GM21515 (cell line): Measurements from ENCODE around the gene SNRNP200.

Experiments used
- ATAC-seq: cut with Tn5 transposase; IDR thresholded peaks from one replicate; pipeline ENCODE4 v1.9.1; 2021; ENCODE audit not compliant: unreplicated experiment

The SNRNP200 gene

GRCh38 chr2:96253006-96253405 is 52.3 kb downstream of the SNRNP200 start:
- ATAC-seq: no peak

GRCh38 chr2:96252526-96252925 is 52.8 kb downstream of the SNRNP200 start:
- no peak for ATAC-seq

GRCh38 chr2:96251721-96252292 is 53.5 kb downstream of the SNRNP200 start:
- no peak for ATAC-seq

- no peak for ATAC-seq
Measured at GRCh38 chr2:96250188-96250587, 55.2 kb downstream of the SNRNP200 start.

GRCh38 chr2:96249654-96250053 is 55.7 kb downstream of the SNRNP200 start:
- no peak for ATAC-seq

GRCh38 chr2:96248624-96249023 is 56.7 kb downstream of the SNRNP200 start:
- ATAC-seq: no peak

- no peak for ATAC-seq
Measured at GRCh38 chr2:96247896-96248295, 57.5 kb downstream of the SNRNP200 start.

GRCh38 chr2:96247009-96247408 is 58.3 kb downstream of the SNRNP200 start:
- ATAC-seq: no peak

- no peak for ATAC-seq
Measured at GRCh38 chr2:96245609-96246390, 59.5 kb downstream of the SNRNP200 start.

GRCh38 chr2:96243843-96244242 is 61.5 kb downstream of the SNRNP200 start:
- no peak for ATAC-seq

- peak; percentile 70 for ATAC-seq
Measured at GRCh38 chr2:96241900-96242611, 63.3 kb downstream of the SNRNP200 start.

GRCh38 chr2:96241227-96241626 is 64.1 kb downstream of the SNRNP200 start:
- no peak for ATAC-seq

GRCh38 chr2:96240341-96241038 is 64.9 kb downstream of the SNRNP200 start:
- ATAC-seq: no peak

- no peak for ATAC-seq
Measured at GRCh38 chr2:96239745-96240264, 65.5 kb downstream of the SNRNP200 start.

- no peak for ATAC-seq
Measured at GRCh38 chr2:96239091-96239490, 66.3 kb downstream of the SNRNP200 start.

GRCh38 chr2:96238266-96238665 is 67.1 kb downstream of the SNRNP200 start:
- no peak for ATAC-seq

- ATAC-seq: no peak
Measured at GRCh38 chr2:96236882-96237281, 68.5 kb downstream of the SNRNP200 start.

GRCh38 chr2:96233880-96234316 is 71.4 kb downstream of the SNRNP200 start:
- peak; percentile 82 for ATAC-seq

- ATAC-seq: no peak
Measured at GRCh38 chr2:96233436-96233835, 71.9 kb downstream of the SNRNP200 start.

GRCh38 chr2:96231316-96231715 is 74.0 kb downstream of the SNRNP200 start:
- no peak for ATAC-seq

GRCh38 chr2:96225016-96225533 is 80.3 kb downstream of the SNRNP200 start:
- ATAC-seq: no peak
